Esophagus mucosa (tissue), 1 donor: ENCODE data around the gene MZB1. TPM values are rescaled to one million over a fixed set of nuclear protein-coding genes. Genes with fewer than 3 reads are reported as not detected.
A peak's percentile ranks its signal among the peaks of the same experiment; 100 is the strongest.
"Not testable (repeated sequence)": the region's sequence is repeated elsewhere in the genome, so short reads cannot be mapped to it uniquely, and the experiment has no call there.

Experiments used
- ATAC-seq: fragments of 200-7000 bp; cut with Tn5 transposase; one replicate; pipeline ENCODE4 v1.9.1; 2020
- total RNA-seq: library from RNA; stranded (reverse); gene quantifications from one replicate; pipeline ENCODE4 v1.2.4, GENCODE V29; 2023
- donor health status: DM: yes; HTN: yes; CAD: no.

MZB1 gene
- total RNA-seq, 1 donor from 2014 or later, result 3.3 TPM

DNA sequence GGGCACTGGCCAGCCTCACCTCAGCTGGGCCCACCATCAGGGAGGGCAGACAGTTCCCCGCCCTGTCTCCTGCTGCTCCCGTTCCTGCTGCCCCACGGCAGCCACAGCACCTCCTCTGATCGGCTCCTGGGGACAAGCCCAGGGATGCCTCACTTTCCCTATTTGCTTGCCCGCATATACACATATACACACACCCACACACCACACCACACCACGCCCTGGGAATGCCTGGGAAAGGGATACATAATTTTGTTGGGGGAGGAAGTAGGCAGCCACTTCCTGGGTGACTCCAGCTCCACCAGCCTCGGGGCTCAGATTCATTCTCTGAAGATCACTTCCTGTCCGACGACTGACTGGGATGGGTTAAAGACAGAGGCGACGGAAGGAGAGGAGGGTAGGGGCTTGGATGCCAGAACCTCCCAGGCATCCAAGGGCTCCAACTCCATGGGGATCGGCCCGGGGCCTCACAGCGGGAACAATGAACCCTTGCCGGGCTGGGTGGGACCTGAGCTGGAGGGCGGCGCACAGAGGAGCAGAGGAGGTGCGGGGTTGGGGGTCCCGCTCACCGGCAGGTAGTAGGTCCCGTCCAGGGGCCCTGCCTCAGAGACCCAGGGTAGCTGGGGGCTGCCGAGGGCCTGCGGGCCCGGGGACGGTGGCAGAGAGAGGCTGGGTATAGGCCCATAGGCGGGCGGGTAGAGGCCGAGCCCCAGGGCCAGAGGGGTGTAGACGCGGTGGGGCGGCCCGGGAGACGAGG is 2.0 kb upstream of the MZB1 start:
- ATAC-seq, result peak; percentile 46

- ATAC-seq, result no peak
Observed at GRCh38 chr5:139390639-139391569, 1.2 kb upstream of the MZB1 start.

DNA sequence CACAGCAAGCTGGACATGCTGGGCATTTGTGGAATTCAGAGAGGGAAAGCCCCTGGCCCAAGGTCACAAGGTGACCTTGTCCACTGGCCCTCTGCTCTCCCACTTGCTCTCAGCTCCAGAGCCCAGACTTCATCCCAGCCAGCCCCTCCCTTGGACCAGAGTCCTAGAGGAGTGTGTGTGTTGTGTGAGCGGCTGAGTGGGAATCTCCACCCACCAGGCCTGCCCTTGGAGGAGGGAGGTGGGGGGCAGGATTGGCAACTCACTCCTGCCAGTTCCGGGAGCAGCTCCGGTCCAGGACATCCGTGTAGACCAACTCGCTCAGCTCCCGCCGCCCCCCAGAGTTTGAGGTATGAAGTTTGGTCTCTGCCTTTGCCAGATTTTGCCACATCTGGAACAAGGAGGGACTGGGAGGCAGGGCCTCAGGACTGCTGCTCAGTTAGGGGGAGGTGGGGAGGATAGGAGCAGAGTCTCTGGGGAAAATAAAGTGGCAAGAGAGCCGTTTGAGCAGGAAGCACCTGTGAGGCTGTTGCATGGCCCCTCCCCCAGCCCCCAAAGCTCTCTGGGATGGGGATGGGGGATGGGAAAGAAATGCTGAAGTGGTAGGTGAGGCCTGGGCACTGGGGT is 1.4 kb downstream of the MZB1 start:
- no peak for ATAC-seq

GRCh38 chr5:139387611-139388197 is 2.0 kb downstream of the MZB1 start:
- no peak for ATAC-seq

- not testable (repeated sequence) for ATAC-seq
Observed at GRCh38 chr5:139386956-139387355, 2.8 kb downstream of the MZB1 start.

GRCh38 chr5:139386050-139386438 is 3.7 kb downstream of the MZB1 start:
- peak; percentile 62 for ATAC-seq

- ATAC-seq, result peak; percentile 10
Observed at GRCh38 chr5:139385061-139386049, 4.4 kb downstream of the MZB1 start.

DNA sequence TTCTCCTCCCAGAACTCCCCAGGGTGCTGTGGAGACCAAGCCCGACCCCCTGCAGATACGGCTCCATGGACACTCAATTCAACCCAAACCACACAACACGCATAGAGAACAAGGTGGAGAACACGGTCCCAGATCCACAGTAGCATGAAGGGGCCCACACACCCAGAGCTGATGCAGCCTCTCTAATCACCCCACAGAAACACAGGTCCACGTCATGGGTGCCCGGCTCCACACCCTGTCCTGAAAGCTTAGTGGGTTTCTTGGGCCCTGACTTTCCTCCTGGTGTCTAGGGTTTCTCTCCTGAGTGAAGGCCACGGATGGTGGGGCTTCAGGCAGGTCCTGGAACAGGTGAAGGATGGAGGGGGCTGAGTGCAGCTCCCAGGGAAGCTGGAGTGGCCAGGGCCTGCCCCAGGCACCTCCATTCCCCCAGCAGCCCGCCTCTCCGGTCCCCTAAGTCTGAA is 5.1 kb downstream of the MZB1 start:
- ATAC-seq, result peak; percentile 44

DNA sequence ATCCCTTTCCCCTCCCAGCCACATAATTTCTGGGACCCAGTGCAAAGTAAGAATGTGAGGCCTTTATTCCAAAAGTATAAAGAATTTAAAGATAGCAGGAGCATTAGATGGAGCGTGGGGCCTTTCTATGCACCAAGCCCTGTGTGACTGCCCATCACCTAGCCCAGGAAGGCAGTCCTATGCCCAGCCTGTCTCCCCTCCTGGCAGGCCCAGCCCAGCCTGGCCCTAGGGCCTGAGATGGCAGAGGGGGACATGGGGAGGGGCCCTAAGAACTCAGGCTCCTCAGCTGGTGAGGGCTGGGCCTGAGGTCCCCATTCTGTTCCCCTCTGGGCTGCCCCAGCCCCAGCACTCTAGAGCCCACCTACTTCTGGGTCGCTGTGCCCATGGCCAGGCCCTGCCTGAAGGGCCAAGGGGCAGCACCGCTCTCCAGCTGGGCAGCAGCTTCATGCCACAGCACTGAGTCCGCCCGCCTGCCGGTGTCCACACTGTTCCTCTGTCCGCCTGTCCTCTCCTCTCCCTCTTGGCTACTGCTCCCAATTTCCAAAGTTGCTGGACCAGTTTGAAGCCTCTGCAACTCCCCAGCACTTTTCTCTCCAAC is 5.6 kb downstream of the MZB1 start:
- ATAC-seq, result peak; percentile 5

DNA sequence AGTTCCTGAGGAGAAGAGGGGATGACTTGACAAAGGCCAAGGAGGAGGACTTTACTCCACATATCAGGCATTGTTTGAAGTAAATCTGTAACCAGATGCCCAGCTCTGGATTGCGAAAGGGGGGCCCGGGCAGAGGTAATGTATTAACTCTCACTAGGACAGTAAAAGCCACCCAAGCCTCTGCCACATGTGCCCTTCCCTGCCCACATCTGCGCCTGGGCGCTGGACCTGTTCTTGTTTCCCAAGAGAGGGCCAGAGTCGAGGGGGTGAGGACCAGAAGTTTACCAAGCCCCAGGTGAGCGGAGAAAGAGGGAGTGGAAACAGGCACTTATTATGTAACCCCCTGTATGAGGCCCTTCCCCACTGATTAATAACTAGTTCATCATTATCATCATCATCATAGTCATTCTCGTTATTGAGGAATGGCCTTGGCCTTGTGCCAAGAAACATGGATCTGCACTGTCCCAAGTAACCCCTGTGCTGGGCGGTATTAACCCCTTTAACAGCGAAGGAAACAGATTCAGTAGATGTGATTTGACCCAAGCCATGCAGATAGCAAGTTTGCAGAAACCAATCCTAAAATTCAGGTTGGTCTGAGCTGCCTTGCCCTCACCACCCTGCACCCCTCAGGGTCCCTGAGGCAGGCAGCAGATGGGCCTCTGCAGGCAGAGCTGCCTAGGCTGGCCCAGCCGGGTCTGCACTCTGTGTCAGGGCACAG is 6.3 kb downstream of the MZB1 start, which contains the start of gene SLC23A1:
Gene SLC23A1 (minus strand): TSS at position 23 of the 718 bp plus-strand sequence. CDS start 44 bp downstream, outside the sequence.
- no peak for ATAC-seq

DNA sequence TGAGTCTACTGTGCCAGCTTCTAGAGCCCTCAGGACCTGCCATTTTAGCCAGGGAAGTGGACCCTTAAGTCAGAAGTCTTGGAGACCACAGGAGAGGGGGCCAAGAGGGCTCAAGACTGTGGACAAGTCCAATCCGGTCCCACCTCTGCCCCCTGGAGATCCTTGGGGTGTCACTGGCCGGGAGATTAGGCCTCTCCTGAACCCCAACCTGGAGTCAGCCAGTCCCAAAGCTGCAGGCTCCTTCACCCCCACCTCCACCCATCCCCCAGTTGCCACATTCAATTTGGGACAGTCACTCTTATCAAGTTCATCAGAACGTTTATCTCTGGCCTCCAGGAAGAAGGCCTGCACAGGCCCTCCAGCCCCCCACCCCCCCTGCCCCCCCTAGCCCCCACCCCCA is 6.9 kb downstream of the MZB1 start:
- ATAC-seq, result no peak

DNA sequence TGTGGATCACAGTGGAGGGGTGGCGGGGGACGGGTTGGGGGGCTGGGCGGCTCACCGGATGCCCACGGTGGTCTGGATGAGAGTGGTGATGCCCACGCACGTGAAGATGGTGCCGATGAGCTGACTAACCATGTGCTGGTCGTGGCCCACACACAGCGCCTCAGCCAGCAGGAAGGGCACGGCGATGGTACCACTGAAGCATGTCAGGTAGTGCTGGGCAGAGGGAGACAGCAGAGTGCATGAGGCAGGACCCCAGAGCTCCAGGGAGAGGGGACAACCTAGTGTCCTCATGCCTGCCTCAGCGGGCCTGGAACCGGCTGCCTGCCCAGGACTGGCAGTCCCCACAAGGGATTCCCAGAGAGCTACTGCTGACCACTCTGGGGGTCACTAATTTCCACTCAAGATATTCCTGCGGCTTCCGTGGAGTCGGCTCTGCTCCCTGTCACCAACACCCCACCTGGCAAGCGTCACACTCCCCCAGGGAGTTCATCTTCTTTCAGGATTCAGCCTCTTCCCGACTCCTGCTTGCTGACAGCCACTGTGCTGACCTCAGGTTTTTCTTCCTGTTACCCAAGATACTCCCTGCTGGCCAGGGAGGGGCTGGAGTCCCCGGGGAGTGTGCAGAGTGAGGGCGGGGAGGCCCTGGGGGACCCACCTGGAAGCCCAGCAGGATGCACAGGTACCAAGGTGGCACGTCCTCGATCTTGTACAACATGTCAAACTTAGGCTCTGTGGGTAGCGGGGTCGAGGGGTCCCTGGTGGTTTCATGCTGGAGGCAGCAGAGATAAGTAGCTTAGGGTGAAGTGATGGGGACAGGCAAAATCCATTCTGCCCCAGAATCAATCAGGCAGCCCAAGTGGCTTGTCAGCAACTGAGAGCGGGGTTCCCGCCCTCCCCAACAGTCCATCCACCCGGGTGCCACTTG is 7.6 kb downstream of the MZB1 start:
- no peak for ATAC-seq

GRCh38 chr5:139379626-139380449 is 9.9 kb downstream of the MZB1 start:
- no peak for ATAC-seq

DNA sequence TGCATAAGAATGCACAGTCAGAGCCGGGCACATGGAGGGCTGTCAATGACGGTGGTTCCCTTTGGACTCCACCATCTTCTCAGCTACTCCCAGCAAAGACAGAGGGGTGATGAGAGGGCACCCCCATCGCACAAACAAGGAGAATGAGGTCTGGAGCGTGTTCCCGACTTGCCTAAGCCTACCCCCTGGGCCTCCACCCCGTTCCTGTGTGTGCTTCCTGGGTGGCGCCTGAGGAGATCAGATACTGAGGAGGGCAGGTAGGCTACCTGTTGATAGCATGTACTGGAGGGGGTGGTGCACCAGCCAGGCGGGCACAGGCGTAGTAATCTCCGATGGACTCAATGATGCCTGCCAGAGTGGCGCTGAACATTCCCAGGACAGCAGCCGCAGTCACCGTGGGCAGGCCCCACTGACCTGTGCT is 10.8 kb downstream of the MZB1 start:
- ATAC-seq, result peak; percentile 7

- no peak for ATAC-seq
Observed at GRCh38 chr5:139378101-139378825, 11.4 kb downstream of the MZB1 start.

- ATAC-seq, result no peak
Observed at GRCh38 chr5:139377226-139377625, 12.5 kb downstream of the MZB1 start.

DNA sequence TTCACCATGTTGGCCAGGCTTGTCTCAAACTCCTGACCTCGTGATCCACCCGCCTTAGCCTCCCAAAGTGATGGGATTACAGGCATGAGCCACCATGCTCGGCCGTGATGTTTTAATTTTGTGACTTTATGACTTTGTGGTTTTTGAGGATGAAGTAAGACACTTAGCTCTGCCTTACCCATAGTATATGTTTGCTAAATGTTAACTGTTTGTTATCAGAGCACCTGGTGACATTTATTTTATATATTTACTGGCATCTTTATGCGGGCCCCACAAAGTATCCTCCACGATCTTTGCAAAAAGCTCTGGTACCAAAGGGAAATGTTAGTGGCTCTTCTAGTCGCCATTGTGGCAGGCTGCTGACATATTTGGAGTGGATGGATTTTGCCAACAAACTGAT is 13.3 kb downstream of the MZB1 start:
- ATAC-seq, result no peak
